Measurements from ENCODE around the gene BMF.

- no peak for TF ChIP-seq CTCF (IDR thresholded peaks at IDR 0.05; ENCODE audit: low read depth, low read length)
- no peak for TF ChIP-seq EZH2phosphoT487 (IDR thresholded peaks at IDR 0.05; ENCODE audit: low read depth)
Observed at GRCh38 chr15:40065166-40065565, 43.5 kb downstream of the BMF start.
